ENCODE data around the gene LIMS1.
"Not testable (repeated sequence)": the region's sequence is repeated elsewhere in the genome, so short reads cannot be mapped to it uniquely, and the experiment has no call there.

LIMS1 gene

DNA sequence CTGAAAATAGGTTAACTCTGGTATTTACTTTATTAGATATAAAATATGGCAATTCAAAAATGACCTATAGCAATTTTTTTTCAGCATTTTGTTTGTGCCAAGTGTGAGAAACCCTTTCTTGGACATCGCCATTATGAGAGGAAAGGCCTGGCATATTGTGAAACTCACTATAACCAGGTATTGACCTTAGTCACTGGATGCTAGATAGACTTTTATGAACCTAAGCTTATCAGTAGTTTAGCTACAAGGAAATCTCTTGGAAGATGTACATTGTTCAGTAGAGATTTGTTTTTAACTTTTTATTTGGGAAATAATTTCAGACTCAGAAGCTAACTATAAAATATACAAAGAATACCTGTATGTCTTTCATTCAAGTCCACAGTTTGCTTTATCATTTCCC is 142.3 kb downstream of the LIMS1 start:
- not testable (repeated sequence) for DNase-seq

DNA sequence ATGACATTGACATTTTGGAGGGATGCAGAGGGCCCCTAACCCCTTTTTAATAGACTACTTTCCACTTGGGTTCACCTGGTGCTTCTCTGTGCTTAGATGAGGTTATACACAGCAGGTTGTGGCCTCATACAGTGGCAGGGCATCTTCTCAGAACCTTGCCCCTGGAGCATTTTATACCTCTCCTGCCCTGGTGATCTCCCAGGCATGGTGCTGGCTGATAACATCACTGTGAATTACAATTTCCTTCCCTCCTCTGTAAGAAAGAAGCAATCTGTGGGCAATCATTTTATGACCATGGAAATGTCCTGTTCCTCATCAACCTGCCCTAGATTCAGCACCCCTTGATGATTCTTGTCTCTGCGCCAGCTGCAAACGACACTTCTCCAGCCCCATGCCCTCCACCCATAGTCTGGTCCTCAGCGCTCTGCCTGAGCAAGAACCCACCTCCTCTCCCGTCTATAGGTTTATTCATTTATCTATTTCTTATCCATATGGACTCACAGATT is 143.0 kb downstream of the LIMS1 start:
- not testable (repeated sequence) for DNase-seq

DNA sequence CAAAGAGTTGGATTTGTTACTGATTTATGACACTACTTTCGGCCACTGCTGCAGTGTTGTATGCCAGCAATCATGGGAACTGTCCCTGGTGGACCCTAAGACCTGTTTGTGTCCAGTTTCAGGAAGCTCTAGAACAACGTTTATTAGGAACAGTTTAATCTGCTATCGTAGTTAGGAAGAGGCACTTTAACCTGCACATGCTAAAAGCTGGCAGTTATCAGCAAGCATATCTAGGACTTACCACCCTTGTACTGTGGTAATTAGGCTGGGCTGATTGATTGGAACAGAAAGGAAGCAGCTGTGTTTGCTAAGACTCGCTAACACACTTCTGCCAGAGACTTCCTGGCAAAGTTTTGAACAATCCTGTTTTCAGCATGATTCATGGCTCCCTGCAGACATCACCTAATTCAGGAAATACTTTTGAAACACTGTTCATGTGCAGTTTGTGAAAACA is 144.0 kb downstream of the LIMS1 start:
- DNase-seq: not testable (repeated sequence)

- not testable (repeated sequence) for DNase-seq
Measured at GRCh38 chr2:108680805-108681204, 146.5 kb downstream of the LIMS1 start.

GRCh38 chr2:108688818-108689756 is 154.8 kb downstream of the LIMS1 start:
- DNase-seq: not testable (repeated sequence)

DNA sequence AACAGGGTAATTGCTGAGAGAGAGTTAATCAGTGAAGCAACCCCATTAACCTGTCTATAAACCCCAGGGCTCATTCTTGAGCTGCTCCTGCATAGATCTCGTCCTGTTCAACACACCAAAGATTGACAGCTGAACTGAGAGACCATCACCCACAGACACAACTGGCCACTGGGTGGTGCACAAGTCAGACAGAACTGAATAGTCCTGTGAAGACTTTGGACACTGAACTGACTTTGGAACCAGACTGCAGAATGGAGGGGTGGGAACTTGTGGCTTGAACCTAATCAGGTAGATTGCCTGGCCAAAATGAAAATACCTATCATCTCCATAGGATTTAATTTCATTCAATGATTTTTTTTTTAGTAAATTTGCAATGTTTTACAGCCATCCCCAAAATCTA is 155.7 kb downstream of the LIMS1 start:
- not testable (repeated sequence) for DNase-seq

GRCh38 chr2:108691447-108691846 is 157.2 kb downstream of the LIMS1 start:
- no peak for DNase-seq

- no peak for DNase-seq
Measured at GRCh38 chr2:108701208-108701607, 166.9 kb downstream of the LIMS1 start.

DNA sequence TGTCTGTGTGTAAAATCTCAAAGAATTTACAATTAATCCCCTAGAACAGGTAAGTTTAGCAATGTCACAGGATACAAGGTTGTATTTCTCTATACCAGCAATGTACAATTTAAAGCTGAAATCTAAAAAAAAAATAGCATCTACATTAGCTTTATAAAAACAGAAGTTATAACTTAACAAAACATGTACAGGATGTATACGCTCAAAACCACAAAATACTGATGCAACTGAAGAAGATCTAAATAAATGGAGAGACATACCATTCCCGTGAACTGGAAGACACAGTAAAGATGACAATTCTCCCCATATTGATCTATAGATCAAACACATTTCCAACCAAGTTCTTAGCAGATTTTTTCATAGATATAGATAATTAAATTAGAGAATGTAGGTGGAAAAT is 167.5 kb downstream of the LIMS1 start:
- DNase-seq: no peak

- no peak for DNase-seq
Measured at GRCh38 chr2:108704871-108705270, 170.6 kb downstream of the LIMS1 start.

DNA sequence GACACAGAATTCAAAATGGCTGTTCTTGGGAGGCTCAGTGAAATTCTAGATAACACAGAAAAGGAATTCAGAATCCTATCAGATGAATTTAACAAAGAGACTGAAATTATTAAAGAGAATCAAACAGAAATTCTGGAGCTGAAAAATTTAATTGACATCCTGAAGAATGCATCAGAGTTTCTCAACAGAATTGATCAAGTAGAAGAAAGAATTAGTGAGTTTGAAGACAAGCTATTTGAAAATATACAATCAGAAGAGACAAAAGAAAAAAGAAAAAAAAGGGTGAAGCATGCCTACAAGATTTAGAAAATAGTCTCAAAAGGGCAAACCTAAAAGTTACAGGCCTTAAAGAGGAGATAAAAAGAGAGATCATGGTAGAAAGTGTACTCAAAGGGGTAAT is 173.0 kb downstream of the LIMS1 start:
- DNase-seq: no peak

DNA sequence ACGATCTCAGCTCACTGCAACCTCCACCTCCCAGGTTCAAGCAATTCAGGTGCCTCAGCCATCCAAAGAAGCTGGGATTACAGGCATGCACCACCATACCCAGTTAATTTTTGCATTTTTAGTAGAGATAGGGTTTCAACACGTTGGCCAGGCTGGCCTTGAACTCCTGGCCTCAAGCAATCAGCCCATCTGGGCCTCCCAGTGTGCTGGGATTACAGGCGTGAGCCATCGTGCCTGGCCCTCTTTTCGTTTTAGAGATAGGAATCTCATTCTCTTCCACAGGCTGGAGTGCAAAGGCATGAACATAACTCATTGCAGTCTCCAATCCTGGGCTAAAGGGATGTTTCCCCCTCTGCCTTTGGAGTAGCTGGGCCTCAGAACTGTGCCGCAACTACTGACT is 182.7 kb downstream of the LIMS1 start:
- DNase-seq: not testable (repeated sequence)

- DNase-seq: peak; percentile 94
Measured at GRCh38 chr2:108719149-108720044, 185.1 kb downstream of the LIMS1 start, which contains the start of gene RANBP2. Gene RANBP2 (plus strand): TSS chr2:108719482. CDS start chr2:108719607, 125 bp downstream.

GRCh38 chr2:108726048-108726447 is 191.8 kb downstream of the LIMS1 start:
- DNase-seq: not testable (repeated sequence)

DNA sequence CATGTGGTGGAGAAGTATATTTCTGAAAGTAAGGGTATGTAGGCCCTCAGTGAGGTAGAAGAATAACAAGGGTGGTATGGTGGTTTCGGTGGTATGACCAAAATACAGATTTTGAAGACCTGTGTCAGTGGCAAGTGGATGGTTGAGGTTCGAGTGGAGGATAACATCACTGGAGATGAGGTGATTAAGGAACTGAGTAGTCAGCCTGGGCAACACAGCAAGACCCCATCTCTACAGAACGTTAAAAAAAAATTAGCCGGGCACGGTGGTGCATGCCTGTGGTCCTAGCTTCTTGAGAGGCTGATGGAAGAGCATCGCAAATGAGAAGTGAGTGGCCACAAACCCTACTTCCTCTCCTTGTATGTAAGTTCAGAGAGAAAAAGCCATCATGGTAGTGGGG is 200.4 kb downstream of the LIMS1 start:
- not testable (repeated sequence) for DNase-seq

Data from GDM1 (cell line).